Thyroid gland (tissue), 4 donors: Measurements from ENCODE around the gene MAMDC4.

Source experiments
- CTCF ChIP-seq, 6 experiments: fragments of 200-600 bp in 3 of 6; fragments of 450-650 bp in 3 of 6; sonication (generic) in 3 of 6; IDR thresholded peaks; one replicate each; pipeline ENCODE4 v1.5.1; 2016 to 2019; ENCODE audit warnings: antibody characterized with exemption in 6 of 6, mild to moderate bottlenecking in 2 of 6, inconsistent platforms in 1 of 6, moderate library complexity in 1 of 6
- POLR2A ChIP-seq, 2 donors: fragments of 450-650 bp; IDR thresholded peaks; one replicate each; pipeline ENCODE4 v1.6.1; 2017; ENCODE audit warnings: antibody characterized with exemption in 2 of 2, mild to moderate bottlenecking in 2 of 2, moderate library complexity in 1 of 2

GRCh38 chr9:136808806-136809158 lies 43.4 kb upstream of the MAMDC4 start:
- no peak for TF ChIP-seq CTCF (IDR thresholded peaks at IDR 0.05)
- no peak for TF ChIP-seq POLR2A (IDR thresholded peaks at IDR 0.05)
